GM12878 (cell line): ENCODE results near the gene AP1M2. TPM values are rescaled to one million over a fixed set of nuclear protein-coding genes. Genes with fewer than 3 reads are reported as not detected.

Experiments used
- ASH2L ChIP-seq: fragments of 300-600, 200-600 bp; sonication (generic); IDR thresholded peaks from 2 replicates; pipeline ENCODE4 v1.6.1; 2017; ENCODE audit warnings: low read depth, mild to moderate bottlenecking, borderline replicate concordance
- CHD4 ChIP-seq: fragments of 200-600 bp; sonication (generic); IDR thresholded peaks from 2 replicates; pipeline ENCODE4 v1.6.1; 2016; ENCODE audit warnings: mild to moderate bottlenecking
- ELK1 ChIP-seq: IDR thresholded peaks from 2 replicates; pipeline ENCODE4 v1.6.1; 2012; ENCODE audit warnings: low read depth, low read length, improper control_type of control experiment
- ETV6 ChIP-seq, 2 experiments: fragments of 450-650 bp in 1 of 2; IDR thresholded peaks in 1 of 2; conservative IDR thresholded peaks in 1 of 2; 2 replicates each; pipeline ENCODE4 v1.6.1; 2014; ENCODE audit warnings: antibody characterized with exemption in 1 of 2, borderline replicate concordance in 1 of 2, low read depth in 1 of 2, mild to moderate bottlenecking in 1 of 2, moderate library complexity in 1 of 2
- FOXM1 ChIP-seq: IDR thresholded peaks from 2 replicates; pipeline ENCODE4 v1.6.1; 2012; ENCODE audit warnings: low read depth, mild to moderate bottlenecking, inconsistent platforms, low read length, moderate library complexity
- GATAD2B ChIP-seq: fragments of 450-650 bp; conservative IDR thresholded peaks from 2 replicates; pipeline ENCODE4 v1.6.1; 2017; ENCODE audit warnings: low read depth, mild to moderate bottlenecking, moderate library complexity
- IKZF2 ChIP-seq, 2 experiments: fragments of 450-650 bp; IDR thresholded peaks; 2 replicates each; pipeline ENCODE4 v1.6.1; 2017; ENCODE audit warnings: mild to moderate bottlenecking in 2 of 2, moderate library complexity in 2 of 2
- IRF4 ChIP-seq: IDR thresholded peaks from 2 replicates; pipeline ENCODE4 v1.6.1; 2011; ENCODE audit warnings: low read depth, low read length
- MXI1 ChIP-seq: fragments of 150-350 bp; IDR thresholded peaks from 2 replicates; pipeline ENCODE4 v1.6.1; 2011; ENCODE audit warnings: low read depth, mild to moderate bottlenecking, inconsistent platforms, low read length, improper control_type of control experiment
- NFXL1 ChIP-seq: fragments of 450-650 bp; IDR thresholded peaks from 2 replicates; pipeline ENCODE4 v1.6.1; 2017; ENCODE audit warnings: antibody characterized with exemption, mild to moderate bottlenecking, borderline replicate concordance
- NFYB ChIP-seq: IDR thresholded peaks from 2 replicates; pipeline ENCODE4 v1.6.1; 2011; ENCODE audit warnings: low read depth, mild to moderate bottlenecking, low read length, improper control_type of control experiment, moderate library complexity; ENCODE audit not compliant: insufficient read depth
- RAD51 ChIP-seq: fragments of 450-650 bp; IDR thresholded peaks from 2 replicates; pipeline ENCODE4 v1.6.1; 2016; ENCODE audit warnings: moderate library complexity, mild to moderate bottlenecking, inconsistent platforms
- RBBP5 ChIP-seq: fragments of 200-600 bp; sonication (generic); conservative IDR thresholded peaks from 2 replicates; pipeline ENCODE4 v1.6.1; 2016
- SMAD5 ChIP-seq: IDR thresholded peaks from 2 replicates; pipeline ENCODE4 v1.6.1; 2016; ENCODE audit warnings: antibody characterized with exemption, low read depth
- SMARCA5 ChIP-seq: fragments of 450-650 bp; IDR thresholded peaks from 2 replicates; pipeline ENCODE4 v1.6.1; 2017; ENCODE audit warnings: mild to moderate bottlenecking
- SPI1 ChIP-seq: IDR thresholded peaks from 2 replicates; pipeline ENCODE4 v1.6.1; 2011; ENCODE audit warnings: low read depth, mild to moderate bottlenecking, low read length, moderate library complexity, borderline replicate concordance; ENCODE audit not compliant: insufficient read depth
- SRF ChIP-seq, 2 experiments: IDR thresholded peaks; 2 replicates each; pipeline ENCODE4 v1.6.1; 2011; ENCODE audit warnings: low read depth in 2 of 2, low read length in 2 of 2, mild to moderate bottlenecking in 1 of 2, moderate library complexity in 1 of 2
- TAF1 ChIP-seq: IDR thresholded peaks from 2 replicates; pipeline ENCODE4 v1.6.1; 2011; ENCODE audit warnings: mild to moderate bottlenecking, low read depth, low read length, borderline replicate concordance
- TARDBP ChIP-seq: IDR thresholded peaks from 2 replicates; pipeline ENCODE4 v1.6.1; 2016; ENCODE audit warnings: borderline replicate concordance
- ZNF274 ChIP-seq: IDR thresholded peaks from one replicate; pipeline ENCODE4 v1.8.0; 2011; ENCODE audit not compliant: insufficient read length, insufficient read depth
- polyA plus RNA-seq, 11 experiments: library from polyadenylated mRNA; depleted of rRNA in 4 of 11; unstranded in 6 of 11; stranded (reverse) in 5 of 11; fragments of >200 nt; fragmentation: Nextera tagmentation in 4 of 11; fragmentation: Illumina TruSeq in 1 of 11; extraction: Ambion mirVana in 4 of 11; extraction: Trizol in 1 of 11; gene quantifications; 1 replicate in 1 of 11; 2 replicates in 10 of 11; pipeline versions ENCODE4 v1.2.1 to v1.2.3, GENCODE V29; 2011 to 2016; ENCODE audit warnings: inconsistent platforms in 2 of 11, missing spikeins in 2 of 11, low read depth in 1 of 11
- total RNA-seq, 4 experiments: library from RNA; depleted of rRNA in 3 of 4; stranded (reverse); fragments of >200 nt in 3 of 4; fragmentation: Illumina TruSeq in 1 of 4; extraction: Trizol in 1 of 4; gene quantifications; 2 replicates each; pipeline versions ENCODE4 v1.2.1 to v1.2.3, GENCODE V29; 2013 to 2021
- TF ChIP-seq, protein P1 (sequence below): fragments of 450-650 bp; IDR thresholded peaks from 2 replicates; pipeline ENCODE4 v1.6.1; 2017; ENCODE audit warnings: low read depth, mild to moderate bottlenecking, moderate library complexity
- TF ChIP-seq, protein P2 (sequence below): fragments of 450-650 bp; conservative IDR thresholded peaks from 2 replicates; pipeline ENCODE4 v1.6.1; 2017; ENCODE audit warnings: mild to moderate bottlenecking, moderate library complexity

The AP1M2 gene
- total and polyA plus RNA-seq, 10 of the 15 experiments (the other 5 are each of a cell fraction or from before 2014, with no cell fraction given): 0.72 TPM; not detected in 9

DNA sequence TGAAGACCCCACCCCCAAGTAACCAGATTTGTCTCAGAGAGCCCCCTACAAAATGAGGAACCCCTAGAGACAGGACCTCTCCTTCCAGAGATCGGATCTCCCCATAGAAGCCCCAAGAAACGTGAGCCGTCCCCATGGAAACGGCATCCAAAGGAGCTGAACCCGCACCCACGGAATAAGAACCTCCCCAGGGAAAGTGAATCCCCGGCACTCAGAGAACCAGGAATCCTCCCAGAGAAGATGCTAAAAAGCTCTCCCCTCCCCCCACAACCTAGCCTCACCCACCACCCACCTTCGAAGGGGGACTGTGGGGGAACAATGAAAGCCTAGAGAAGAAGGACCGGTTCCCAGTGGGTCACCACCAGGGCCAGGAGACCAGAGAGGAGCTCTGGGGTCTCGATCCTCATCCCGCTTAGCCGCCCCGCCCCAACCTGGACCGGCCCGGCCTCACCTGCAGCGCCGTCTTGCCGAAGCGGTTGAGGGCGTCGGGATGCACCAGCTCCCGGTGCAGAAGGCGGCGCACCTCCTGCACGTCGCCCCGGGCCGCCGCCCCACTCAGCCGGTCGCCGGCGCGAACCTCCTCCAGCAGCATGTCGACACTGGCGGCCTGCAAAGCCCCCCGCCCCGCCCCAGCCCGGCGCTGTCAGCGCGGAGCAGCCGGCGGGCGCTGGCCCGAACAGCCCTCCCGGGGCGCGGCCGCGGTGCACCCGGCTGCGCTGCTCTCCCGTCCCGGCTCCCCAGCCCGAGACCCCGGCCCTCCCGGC is 18.9 kb downstream of the AP1M2 start (continued):
- TF ChIP-seq IRF4 (no peak), ELK1 (no peak), MXI1 (no peak), ASH2L (no peak), FOXM1 (no peak), TARDBP (no peak), SPI1 (no peak), SMAD5 (no peak), GATAD2B (peak; percentile 89), TAF1 (no peak), ZNF274 (no peak), RBBP5 (no peak), RAD51 (no peak), SMARCA5 (peak; percentile 91), IKZF2 (IDR thresholded peaks at IDR 0.05) (no peak), CHD4 (no peak), NFXL1 (0 out of 2 replicates have a peak, but pooled peaks have one; percentile 75), ETV6 (conservative IDR thresholded peaks at IDR 0.05 in 1 of 2, IDR thresholded peaks at IDR 0.05 in 1 of 2; ENCODE audit: borderline replicate concordance in 1 of 2, low read depth in 1 of 2) (no peak), SRF (IDR thresholded peaks at IDR 0.05; ENCODE audit: low read depth in 2 of 2, low read length in 2 of 2) (no peak), NFYB (no peak)
- TF ChIP-seq, protein P1, sequence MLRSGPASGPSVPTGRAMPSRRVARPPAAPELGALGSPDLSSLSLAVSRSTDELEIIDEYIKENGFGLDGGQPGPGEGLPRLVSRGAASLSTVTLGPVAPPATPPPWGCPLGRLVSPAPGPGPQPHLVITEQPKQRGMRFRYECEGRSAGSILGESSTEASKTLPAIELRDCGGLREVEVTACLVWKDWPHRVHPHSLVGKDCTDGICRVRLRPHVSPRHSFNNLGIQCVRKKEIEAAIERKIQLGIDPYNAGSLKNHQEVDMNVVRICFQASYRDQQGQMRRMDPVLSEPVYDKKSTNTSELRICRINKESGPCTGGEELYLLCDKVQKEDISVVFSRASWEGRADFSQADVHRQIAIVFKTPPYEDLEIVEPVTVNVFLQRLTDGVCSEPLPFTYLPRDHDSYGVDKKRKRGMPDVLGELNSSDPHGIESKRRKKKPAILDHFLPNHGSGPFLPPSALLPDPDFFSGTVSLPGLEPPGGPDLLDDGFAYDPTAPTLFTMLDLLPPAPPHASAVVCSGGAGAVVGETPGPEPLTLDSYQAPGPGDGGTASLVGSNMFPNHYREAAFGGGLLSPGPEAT: no peak
- TF ChIP-seq, protein P2, sequence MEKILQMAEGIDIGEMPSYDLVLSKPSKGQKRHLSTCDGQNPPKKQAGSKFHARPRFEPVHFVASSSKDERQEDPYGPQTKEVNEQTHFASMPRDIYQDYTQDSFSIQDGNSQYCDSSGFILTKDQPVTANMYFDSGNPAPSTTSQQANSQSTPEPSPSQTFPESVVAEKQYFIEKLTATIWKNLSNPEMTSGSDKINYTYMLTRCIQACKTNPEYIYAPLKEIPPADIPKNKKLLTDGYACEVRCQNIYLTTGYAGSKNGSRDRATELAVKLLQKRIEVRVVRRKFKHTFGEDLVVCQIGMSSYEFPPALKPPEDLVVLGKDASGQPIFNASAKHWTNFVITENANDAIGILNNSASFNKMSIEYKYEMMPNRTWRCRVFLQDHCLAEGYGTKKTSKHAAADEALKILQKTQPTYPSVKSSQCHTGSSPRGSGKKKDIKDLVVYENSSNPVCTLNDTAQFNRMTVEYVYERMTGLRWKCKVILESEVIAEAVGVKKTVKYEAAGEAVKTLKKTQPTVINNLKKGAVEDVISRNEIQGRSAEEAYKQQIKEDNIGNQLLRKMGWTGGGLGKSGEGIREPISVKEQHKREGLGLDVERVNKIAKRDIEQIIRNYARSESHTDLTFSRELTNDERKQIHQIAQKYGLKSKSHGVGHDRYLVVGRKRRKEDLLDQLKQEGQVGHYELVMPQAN: peak; percentile 90
